22Rv1 (cell line): ENCODE results near the gene KCNQ1.
"Not testable (repeated sequence)": the region's sequence is repeated elsewhere in the genome, so short reads cannot be mapped to it uniquely, and the experiment has no call there.

Experiments
- H3K27ac ChIP-seq: fragments of 450-650 bp; 2 replicates; pipeline ENCODE4 v1.5.1; 2017
- CTCF ChIP-seq: fragments of 450-650 bp; IDR thresholded peaks from 2 replicates; pipeline ENCODE4 v1.5.1; 2017; ENCODE audit warnings: mild to moderate bottlenecking
- ZFX ChIP-seq: fragments of 450-650 bp; IDR thresholded peaks from 2 replicates; pipeline ENCODE4 v1.6.1; 2017; ENCODE audit warnings: antibody characterized with exemption, borderline replicate concordance

KCNQ1 gene

DNA sequence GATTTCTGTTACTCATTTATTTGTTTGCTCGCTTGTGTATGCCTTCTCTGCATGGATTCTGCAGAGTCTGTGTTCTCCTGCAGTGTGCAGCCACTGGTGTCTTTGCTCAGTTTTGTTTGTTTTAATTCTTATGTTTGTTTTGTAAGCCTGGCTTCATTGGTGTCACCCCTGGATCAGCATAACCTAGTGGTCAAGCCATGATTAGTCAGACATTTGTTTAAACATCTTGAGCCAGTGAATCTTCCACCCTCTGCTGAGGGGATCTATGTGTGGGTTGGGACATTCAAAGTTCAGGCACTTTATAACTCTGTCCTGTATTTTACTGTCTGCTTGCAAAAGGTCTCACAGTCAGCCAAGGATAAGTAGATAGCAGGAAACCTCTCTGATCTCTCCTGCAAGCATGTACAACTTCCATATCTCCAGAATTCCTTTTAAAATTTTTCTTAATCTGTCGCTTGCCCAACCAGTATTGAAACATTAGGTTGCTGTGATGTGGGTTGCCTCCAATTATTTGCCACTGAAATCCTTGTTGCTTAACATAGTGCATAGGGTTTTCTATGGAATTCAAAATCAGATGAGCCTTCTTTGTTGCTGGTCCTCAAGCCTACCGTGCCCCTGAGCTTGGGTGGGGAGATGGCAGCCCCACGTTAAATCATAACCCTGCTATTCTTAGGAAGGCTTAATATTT is 168.2 kb downstream of the KCNQ1 start:
- no peak overlapping the region for H3K27ac ChIP-seq
- TF ChIP-seq CTCF (no peak), ZFX (no peak)

DNA sequence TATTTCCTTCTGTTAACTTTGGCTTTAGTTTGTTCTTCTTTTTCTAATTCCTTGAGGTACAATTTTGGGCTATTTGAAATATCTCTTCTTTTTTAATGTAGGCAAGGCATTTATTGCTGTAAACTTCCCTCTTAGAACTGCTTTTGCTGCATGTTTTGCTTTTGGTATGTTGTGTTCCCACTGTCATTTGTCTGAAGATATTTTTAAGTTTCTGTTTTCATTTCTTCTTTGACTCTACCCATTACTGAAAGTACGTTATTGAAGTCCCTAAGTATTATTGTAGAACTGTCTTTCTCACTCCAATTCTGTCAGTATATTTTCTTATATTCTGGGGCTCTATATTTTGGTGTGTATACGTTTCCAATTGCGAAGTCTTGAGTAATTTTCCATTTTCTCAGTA is 177.1 kb downstream of the KCNQ1 start:
- TF ChIP-seq CTCF = no peak
- no peak for TF ChIP-seq ZFX

DNA sequence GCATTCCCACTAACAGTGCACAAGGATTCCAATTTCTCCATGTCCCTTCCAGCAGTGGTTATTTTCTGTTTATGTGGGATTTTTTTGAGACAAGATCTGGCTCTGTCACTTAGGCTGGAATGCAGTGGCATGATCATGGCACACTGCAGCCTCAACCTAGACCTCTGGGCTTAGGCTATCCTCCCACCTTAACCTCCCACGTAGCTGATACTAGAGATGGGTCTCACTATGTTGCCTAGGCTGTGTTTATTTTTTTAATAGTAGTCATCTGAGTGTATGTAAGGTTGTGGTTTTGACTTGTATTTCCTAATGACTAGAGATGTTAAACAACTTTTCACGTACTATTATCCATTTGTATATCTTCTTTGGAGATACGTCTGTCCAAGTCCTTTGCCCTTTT is 180.4 kb downstream of the KCNQ1 start:
- TF ChIP-seq ZFX = no peak
- no peak for TF ChIP-seq CTCF
- H3K27ac ChIP-seq = no peak overlapping the region

More for the DNA sequence above, 177.1 kb downstream of the KCNQ1 start:
- H3K27ac ChIP-seq = no peak overlapping the region

DNA sequence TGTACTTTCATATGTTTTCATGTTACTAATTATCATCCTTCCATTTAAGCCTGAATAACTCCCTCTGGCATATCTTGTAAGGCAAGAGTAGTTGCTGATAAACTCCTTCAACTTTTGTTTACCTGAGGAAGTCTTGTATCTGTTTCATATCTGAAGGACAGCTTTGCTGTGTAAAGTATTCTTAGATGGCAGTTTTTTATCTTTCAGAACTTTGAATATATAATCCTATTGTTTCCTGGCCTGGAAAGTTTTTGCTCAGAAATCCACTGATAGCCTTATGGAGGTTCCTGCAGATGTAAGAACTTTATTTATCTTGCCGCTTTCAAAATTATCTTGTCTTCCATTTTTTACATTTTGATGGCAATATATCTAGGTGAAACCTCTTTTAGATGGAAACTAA is 185.9 kb downstream of the KCNQ1 start:
- H3K27ac ChIP-seq = no peak overlapping the region
- TF ChIP-seq ZFX = no peak

GRCh38 chr11:2631161-2631560 is 186.4 kb downstream of the KCNQ1 start:
- no peak overlapping the region for H3K27ac ChIP-seq
- TF ChIP-seq CTCF (no peak), ZFX (no peak)

- H3K27ac ChIP-seq = not testable (repeated sequence)
Measured at GRCh38 chr11:2639763-2640162, 195.0 kb downstream of the KCNQ1 start.

DNA sequence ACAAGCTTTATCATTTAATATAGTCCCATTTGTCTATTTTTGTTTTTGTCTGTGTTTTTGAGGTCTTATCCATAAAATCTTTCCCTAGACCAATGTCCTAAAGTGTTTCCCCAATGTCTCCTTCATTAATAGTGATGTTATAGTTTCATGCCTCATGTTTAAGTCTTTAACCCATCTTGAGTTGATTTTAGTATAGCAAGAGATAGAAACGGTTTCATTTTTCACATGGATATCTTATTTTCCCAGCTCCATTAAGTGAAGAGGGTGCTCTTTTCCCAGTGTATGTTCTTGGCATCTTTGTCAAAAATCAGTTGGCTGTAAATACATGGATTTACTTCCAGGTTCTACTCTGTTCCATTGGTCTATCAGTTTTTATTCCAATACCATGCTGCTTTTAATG is 196.8 kb downstream of the KCNQ1 start:
- TF ChIP-seq CTCF = no peak
- no peak for TF ChIP-seq ZFX
- H3K27ac ChIP-seq = no peak overlapping the region

- H3K27ac ChIP-seq = no peak overlapping the region
- TF ChIP-seq CTCF = no peak
- no peak for TF ChIP-seq ZFX
Measured at GRCh38 chr11:2643746-2644145, 198.9 kb downstream of the KCNQ1 start.
